ENCODE measurements around the gene RALGAPA1.
"Not testable (repeated sequence)": the region's sequence is repeated elsewhere in the genome, so short reads cannot be mapped to it uniquely, and the experiment has no call there.

The RALGAPA1 gene

GRCh38 chr14:35699791-35700444 lies 109.2 kb downstream of the RALGAPA1 start:
- no peak for DNase-seq (ENCODE audit: low read depth)

GRCh38 chr14:35696575-35696974 lies 112.5 kb downstream of the RALGAPA1 start:
- DNase-seq (ENCODE audit: low read depth): no peak

- DNase-seq (ENCODE audit: low read depth): no peak
Measured at GRCh38 chr14:35696119-35696518, 113.0 kb downstream of the RALGAPA1 start.

- DNase-seq (ENCODE audit: low read depth): no peak
Measured at GRCh38 chr14:35695647-35696046, 113.4 kb downstream of the RALGAPA1 start.

- no peak for DNase-seq (ENCODE audit: low read depth)
Measured at GRCh38 chr14:35695072-35695471, 114.0 kb downstream of the RALGAPA1 start.

GRCh38 chr14:35689000-35689460 lies 120.1 kb downstream of the RALGAPA1 start:
- no peak for DNase-seq (ENCODE audit: low read depth)

GRCh38 chr14:35688126-35688826 lies 120.8 kb downstream of the RALGAPA1 start:
- DNase-seq (ENCODE audit: low read depth): no peak

GRCh38 chr14:35687335-35687939 lies 121.7 kb downstream of the RALGAPA1 start:
- DNase-seq (ENCODE audit: low read depth): peak; percentile 74

- not testable (repeated sequence) for DNase-seq (ENCODE audit: low read depth)
Measured at GRCh38 chr14:35683688-35684087, 125.4 kb downstream of the RALGAPA1 start.

GRCh38 chr14:35682802-35683201 lies 126.3 kb downstream of the RALGAPA1 start:
- DNase-seq (ENCODE audit: low read depth): no peak

GRCh38 chr14:35678403-35679028 lies 130.6 kb downstream of the RALGAPA1 start:
- no peak for DNase-seq (ENCODE audit: low read depth)

- peak; percentile 69 for DNase-seq (ENCODE audit: low read depth)
Measured at GRCh38 chr14:35669782-35670181, 139.3 kb downstream of the RALGAPA1 start.

- no peak for DNase-seq (ENCODE audit: low read depth)
Measured at GRCh38 chr14:35666429-35667043, 142.6 kb downstream of the RALGAPA1 start.

- no peak for DNase-seq (ENCODE audit: low read depth)
Measured at GRCh38 chr14:35661875-35662274, 147.2 kb downstream of the RALGAPA1 start.

GRCh38 chr14:35653045-35653444 lies 156.1 kb downstream of the RALGAPA1 start:
- no peak for DNase-seq (ENCODE audit: low read depth)

- DNase-seq (ENCODE audit: low read depth): no peak
Measured at GRCh38 chr14:35643513-35643912, 165.6 kb downstream of the RALGAPA1 start.

- no peak for DNase-seq (ENCODE audit: low read depth)
Measured at GRCh38 chr14:35637851-35638250, 171.2 kb downstream of the RALGAPA1 start.

- DNase-seq (ENCODE audit: low read depth): no peak
Measured at GRCh38 chr14:35637269-35637668, 171.8 kb downstream of the RALGAPA1 start.

- DNase-seq (ENCODE audit: low read depth): no peak
Measured at GRCh38 chr14:35632676-35633075, 176.4 kb downstream of the RALGAPA1 start.

- DNase-seq (ENCODE audit: low read depth): no peak
Measured at GRCh38 chr14:35632271-35632670, 176.8 kb downstream of the RALGAPA1 start.

GRCh38 chr14:35631071-35631805 lies 177.9 kb downstream of the RALGAPA1 start:
- DNase-seq (ENCODE audit: low read depth): no peak

- DNase-seq (ENCODE audit: low read depth): peak; percentile 5
Measured at GRCh38 chr14:35628989-35629388, 180.1 kb downstream of the RALGAPA1 start.

Data from ELR (cell line).